ENCODE measurements around the gene LMF1. TPM values are rescaled to one million over a fixed set of nuclear protein-coding genes. Genes with fewer than 3 reads are reported as not detected.

LMF1 gene
- total and polyA plus RNA-seq, 2 of the 13 experiments (the other 11 are each of a cell fraction or from before 2014, with no cell fraction given) = 6.8 to 8.5 TPM

DNA sequence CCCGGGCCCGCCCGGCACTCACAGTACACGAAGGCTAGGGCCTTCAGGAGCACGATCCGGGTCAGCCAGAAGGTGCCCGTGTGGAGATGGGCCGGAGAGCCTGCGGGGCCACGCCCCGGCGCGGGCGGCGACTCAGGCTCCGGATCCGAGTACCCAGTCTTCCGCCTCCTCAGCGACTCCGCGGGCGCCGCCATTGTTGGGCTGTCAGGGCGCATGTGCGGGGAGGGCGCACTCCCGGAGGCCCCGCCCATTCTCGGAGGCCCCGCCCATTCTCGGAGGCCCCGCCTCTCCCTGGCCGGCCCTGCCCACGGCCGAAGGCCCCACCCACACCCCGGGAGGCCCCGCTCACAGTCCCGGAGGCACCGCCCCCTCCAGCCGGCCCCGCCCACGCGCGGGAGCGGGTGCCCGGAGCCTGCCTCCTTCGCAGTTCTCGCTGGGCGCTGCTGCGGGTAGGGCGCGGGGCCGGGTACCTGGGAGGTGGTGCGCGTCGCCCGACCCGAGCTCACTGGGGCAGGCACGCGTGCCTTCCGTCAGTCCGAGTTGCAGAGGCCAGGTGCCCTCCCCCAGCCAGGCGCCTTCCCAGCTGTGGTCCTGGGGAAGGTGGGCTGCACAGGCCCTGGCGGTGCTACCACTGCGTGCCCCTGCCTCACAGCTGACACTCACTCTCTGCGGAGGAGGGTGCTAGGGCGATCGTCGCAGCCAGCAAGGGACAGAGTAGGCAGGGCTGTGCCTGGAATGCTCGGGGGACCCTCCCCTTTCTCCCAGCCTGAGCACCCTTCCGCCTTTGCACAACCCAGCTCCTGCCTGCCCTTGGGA lies at the start of gene LMF1 (continued):
- no peak for TF ChIP-seq ZNF737 (CRISPR knock-in tag; IDR thresholded peaks at IDR 0.05; ENCODE audit: borderline replicate concordance)
- TF ChIP-seq ZNF121 (CRISPR knock-in tag; IDR thresholded peaks at IDR 0.05) = peak; percentile 49; the same call in 1 of the 2 replicates
- peak; percentile 54; the same call in 1 of the 2 replicates for TF ChIP-seq MYC (CRISPR knock-in tag; IDR thresholded peaks at IDR 0.05; ENCODE audit: borderline replicate concordance)
- TF ChIP-seq FUBP1 (CRISPR knock-in tag; IDR thresholded peaks at IDR 0.05; ENCODE audit: borderline replicate concordance) = no peak
- 0 out of 2 replicates have a peak, but pooled peaks have one; percentile 15 for TF ChIP-seq ZNF12 (CRISPR knock-in tag; IDR thresholded peaks at IDR 0.05)
- TF ChIP-seq, protein P1, sequence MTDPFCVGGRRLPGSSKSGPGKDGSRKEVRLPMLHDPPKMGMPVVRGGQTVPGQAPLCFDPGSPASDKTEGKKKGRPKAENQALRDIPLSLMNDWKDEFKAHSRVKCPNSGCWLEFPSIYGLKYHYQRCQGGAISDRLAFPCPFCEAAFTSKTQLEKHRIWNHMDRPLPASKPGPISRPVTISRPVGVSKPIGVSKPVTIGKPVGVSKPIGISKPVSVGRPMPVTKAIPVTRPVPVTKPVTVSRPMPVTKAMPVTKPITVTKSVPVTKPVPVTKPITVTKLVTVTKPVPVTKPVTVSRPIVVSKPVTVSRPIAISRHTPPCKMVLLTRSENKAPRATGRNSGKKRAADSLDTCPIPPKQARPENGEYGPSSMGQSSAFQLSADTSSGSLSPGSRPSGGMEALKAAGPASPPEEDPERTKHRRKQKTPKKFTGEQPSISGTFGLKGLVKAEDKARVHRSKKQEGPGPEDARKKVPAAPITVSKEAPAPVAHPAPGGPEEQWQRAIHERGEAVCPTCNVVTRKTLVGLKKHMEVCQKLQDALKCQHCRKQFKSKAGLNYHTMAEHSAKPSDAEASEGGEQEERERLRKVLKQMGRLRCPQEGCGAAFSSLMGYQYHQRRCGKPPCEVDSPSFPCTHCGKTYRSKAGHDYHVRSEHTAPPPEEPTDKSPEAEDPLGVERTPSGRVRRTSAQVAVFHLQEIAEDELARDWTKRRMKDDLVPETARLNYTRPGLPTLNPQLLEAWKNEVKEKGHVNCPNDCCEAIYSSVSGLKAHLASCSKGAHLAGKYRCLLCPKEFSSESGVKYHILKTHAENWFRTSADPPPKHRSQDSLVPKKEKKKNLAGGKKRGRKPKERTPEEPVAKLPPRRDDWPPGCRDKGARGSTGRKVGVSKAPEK (CRISPR knock-in tag; IDR thresholded peaks at IDR 0.05; ENCODE audit: borderline replicate concordance) = 0 out of 2 replicates have a peak, but pooled peaks have one; percentile 30
- TF ChIP-seq, protein P2, sequence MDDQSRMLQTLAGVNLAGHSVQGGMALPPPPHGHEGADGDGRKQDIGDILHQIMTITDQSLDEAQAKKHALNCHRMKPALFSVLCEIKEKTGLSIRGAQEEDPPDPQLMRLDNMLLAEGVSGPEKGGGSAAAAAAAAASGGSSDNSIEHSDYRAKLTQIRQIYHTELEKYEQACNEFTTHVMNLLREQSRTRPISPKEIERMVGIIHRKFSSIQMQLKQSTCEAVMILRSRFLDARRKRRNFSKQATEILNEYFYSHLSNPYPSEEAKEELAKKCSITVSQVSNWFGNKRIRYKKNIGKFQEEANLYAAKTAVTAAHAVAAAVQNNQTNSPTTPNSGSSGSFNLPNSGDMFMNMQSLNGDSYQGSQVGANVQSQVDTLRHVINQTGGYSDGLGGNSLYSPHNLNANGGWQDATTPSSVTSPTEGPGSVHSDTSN (CRISPR knock-in tag; IDR thresholded peaks at IDR 0.05; ENCODE audit: borderline replicate concordance) = no peak
- TF ChIP-seq, protein P3, sequence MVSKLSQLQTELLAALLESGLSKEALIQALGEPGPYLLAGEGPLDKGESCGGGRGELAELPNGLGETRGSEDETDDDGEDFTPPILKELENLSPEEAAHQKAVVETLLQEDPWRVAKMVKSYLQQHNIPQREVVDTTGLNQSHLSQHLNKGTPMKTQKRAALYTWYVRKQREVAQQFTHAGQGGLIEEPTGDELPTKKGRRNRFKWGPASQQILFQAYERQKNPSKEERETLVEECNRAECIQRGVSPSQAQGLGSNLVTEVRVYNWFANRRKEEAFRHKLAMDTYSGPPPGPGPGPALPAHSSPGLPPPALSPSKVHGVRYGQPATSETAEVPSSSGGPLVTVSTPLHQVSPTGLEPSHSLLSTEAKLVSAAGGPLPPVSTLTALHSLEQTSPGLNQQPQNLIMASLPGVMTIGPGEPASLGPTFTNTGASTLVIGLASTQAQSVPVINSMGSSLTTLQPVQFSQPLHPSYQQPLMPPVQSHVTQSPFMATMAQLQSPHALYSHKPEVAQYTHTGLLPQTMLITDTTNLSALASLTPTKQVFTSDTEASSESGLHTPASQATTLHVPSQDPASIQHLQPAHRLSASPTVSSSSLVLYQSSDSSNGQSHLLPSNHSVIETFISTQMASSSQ (IDR thresholded peaks at IDR 0.05; ENCODE audit: low read depth) = no peak
- TF ChIP-seq, protein P3 (CRISPR knock-in tag; IDR thresholded peaks at IDR 0.05; ENCODE audit: borderline replicate concordance) = peak; percentile 61; the same call in 1 of the 2 replicates
- TF ChIP-seq, protein P4, sequence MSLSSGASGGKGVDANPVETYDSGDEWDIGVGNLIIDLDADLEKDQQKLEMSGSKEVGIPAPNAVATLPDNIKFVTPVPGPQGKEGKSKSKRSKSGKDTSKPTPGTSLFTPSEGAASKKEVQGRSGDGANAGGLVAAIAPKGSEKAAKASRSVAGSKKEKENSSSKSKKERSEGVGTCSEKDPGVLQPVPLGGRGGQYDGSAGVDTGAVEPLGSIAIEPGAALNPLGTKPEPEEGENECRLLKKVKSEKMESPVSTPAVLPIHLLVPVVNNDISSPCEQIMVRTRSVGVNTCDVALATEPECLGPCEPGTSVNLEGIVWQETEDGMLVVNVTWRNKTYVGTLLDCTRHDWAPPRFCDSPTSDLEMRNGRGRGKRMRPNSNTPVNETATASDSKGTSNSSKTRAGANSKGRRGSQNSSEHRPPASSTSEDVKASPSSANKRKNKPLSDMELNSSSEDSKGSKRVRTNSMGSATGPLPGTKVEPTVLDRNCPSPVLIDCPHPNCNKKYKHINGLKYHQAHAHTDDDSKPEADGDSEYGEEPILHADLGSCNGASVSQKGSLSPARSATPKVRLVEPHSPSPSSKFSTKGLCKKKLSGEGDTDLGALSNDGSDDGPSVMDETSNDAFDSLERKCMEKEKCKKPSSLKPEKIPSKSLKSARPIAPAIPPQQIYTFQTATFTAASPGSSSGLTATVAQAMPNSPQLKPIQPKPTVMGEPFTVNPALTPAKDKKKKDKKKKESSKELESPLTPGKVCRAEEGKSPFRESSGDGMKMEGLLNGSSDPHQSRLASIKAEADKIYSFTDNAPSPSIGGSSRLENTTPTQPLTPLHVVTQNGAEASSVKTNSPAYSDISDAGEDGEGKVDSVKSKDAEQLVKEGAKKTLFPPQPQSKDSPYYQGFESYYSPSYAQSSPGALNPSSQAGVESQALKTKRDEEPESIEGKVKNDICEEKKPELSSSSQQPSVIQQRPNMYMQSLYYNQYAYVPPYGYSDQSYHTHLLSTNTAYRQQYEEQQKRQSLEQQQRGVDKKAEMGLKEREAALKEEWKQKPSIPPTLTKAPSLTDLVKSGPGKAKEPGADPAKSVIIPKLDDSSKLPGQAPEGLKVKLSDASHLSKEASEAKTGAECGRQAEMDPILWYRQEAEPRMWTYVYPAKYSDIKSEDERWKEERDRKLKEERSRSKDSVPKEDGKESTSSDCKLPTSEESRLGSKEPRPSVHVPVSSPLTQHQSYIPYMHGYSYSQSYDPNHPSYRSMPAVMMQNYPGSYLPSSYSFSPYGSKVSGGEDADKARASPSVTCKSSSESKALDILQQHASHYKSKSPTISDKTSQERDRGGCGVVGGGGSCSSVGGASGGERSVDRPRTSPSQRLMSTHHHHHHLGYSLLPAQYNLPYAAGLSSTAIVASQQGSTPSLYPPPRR (CRISPR knock-in tag; IDR thresholded peaks at IDR 0.05; ENCODE audit: borderline replicate concordance) = peak; percentile 46; the same call in 1 of the 2 replicates
- TF ChIP-seq BCL6 (CRISPR knock-in tag; IDR thresholded peaks at IDR 0.05) = peak; percentile 52; the same call in 1 of the 2 replicates

Measured in HepG2 (cell line).